GM18951 (cell line): Measurements from ENCODE around the gene TADA2A.
"Not testable (repeated sequence)": the region's sequence is repeated elsewhere in the genome, so short reads cannot be mapped to it uniquely, and the experiment has no call there.

Experiments
- POLR2A ChIP-seq: IDR thresholded peaks from 4 replicates; pipeline ENCODE4 v1.6.1; 2011; ENCODE audit warnings: mild to moderate bottlenecking; ENCODE audit not compliant: insufficient read length, insufficient read depth; ENCODE audit errors: extremely low read depth
- in situ Hi-C: fragments of 300-500 bp; cut with MboI; formaldehyde crosslinking; loops from one replicate; pipeline ENCODE4 v1.12.0; 2022; ENCODE audit warnings: low sequenced_read_pairs, mixed read lengths, inconsistent platforms; ENCODE audit not compliant: unreplicated experiment

TADA2A gene

GRCh38 chr17:37413875-37414519 is 7.3 kb downstream of the TADA2A start:
- TF ChIP-seq POLR2A = no peak
- in situ Hi-C loops = no loop called here

DNA sequence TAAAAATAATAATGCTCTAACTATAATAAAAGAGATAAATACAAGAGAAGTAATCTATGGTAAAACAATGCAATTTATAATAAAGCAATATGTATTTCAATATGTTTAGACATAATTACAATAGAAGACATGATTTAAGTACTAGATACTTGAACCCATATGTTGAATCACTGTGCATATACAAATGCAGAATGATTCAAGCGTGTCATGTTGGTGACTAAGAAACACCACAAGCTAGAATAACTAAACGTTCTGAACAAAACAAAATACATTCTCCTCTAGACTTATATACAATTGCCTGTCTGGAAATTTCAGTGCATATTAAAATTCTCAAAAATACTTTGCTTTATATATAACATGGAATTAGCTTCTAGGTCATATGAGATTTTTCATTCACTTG is 11.2 kb downstream of the TADA2A start:
- in situ Hi-C loops = no loop called here
- TF ChIP-seq POLR2A = no peak

DNA sequence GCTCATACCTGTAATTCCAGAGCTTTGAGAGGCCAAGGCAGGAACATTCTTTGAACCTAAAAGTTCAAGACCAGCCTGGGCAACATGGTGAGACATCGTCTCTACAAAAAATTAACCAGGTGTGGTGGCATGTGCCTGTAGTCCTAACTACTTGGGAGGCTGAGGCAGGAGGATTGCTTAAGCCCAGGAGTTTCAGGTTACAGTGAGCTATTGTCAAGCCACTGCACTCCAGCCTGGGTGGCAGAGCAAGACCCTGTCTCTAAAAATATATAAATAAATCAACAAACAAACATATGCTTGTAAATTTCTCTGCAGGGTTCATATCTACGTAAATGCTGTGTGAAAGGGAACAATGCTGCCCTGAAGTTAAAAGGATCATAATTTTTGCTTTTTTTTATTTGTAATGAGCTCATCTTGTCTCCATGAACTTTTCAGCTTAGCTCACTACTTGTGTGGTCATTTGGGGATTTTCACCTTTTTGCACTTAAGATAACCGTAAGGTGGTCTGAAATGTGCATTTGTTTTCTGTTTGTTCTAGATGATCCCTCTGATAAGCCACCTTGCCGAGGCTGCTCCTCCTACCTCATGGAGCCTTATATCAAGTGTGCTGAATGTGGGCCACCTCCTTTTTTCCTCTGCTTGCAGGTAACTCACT is 16.4 kb downstream of the TADA2A start:
- in situ Hi-C loops = no loop called here
- no peak for TF ChIP-seq POLR2A

DNA sequence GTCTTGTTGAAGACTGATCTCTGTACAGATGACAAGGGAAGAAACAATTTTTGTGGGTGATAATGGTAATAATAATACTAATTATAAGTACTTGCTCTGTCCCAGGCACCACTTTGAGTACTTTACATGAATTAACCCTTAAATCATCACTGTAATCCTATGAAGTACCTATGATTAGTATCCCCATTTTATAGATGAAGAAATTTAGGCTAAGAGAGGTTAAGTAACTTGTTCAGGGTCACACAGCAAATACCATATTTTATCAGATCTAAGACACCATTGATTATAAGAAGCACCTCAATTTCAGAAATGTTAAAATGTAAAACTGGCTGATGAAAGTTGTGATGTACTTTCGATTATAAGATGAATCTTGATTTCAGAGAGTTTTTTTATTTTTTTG is 18.6 kb downstream of the TADA2A start:
- in situ Hi-C loops = no loop called here
- TF ChIP-seq POLR2A = no peak

DNA sequence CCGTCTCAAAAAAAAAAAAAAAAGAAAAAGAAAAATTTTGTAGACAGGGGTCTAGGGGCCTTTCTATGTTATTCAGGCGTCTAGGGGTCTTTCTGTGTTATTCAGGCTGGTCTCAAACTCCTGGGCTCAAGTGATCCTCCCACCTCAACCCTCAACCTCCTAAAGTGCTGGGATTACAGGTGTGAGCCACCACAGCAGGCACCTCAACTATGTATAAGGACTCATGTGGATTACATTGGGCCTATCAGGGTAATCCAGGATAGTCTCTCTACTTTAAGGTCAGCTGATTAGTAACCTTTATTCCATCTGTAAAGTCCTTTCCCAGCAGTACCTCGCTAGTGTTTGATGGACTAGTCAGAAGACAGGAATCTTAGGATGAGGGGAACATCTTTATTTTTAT is 22.4 kb downstream of the TADA2A start:
- TF ChIP-seq POLR2A = no peak
- in situ Hi-C loops = no loop called here

- TF ChIP-seq POLR2A = no peak
- in situ Hi-C loops = no loop called here
Observed at GRCh38 chr17:37429453-37429852, 22.8 kb downstream of the TADA2A start.

DNA sequence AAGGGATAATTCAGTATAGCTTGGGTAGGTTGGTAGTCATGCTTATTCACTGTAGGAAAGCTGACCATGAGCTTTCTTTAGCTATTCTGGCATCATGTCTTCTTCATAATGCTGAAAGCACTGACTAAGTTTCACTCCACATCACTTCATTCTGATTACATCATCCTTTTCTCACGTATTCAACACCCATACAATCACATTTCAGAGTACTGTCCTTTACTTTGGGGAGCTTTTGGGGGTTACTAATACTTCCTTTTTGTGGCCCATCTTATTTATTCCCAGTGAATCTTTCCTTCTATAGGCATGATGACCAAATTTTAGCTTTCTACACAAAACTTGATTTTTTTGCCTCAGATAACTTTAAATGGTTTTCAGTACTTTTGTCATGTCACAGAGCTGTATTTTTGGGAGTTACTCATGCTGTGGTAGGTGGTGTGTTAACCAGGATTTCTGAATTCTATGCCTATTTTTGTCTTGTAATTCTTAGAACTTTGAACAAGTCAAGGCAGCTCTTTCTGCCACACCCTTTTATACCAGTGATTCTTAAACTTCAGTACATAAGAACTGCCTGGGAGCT is 23.5 kb downstream of the TADA2A start:
- in situ Hi-C loops = no loop called here
- TF ChIP-seq POLR2A = no peak

DNA sequence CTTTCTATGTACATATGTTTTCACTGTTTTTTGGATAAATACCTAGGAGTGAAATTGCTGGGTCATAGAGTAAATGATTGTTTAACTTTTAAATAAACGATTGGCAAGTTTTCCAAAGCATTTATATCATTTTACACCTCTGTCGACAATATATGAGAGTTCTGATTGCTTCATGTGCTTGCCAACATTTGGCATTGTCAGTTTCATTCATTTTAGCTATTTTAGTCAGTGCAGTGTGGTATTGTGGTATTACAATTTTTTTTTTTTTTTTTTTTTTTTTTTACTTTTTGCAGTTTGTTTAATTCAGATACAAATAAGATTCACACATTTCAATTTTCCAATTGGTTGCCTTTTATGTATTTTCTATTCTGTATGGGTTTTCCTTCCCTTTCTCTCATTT is 26.0 kb downstream of the TADA2A start:
- in situ Hi-C loops = no loop called here
- TF ChIP-seq POLR2A = no peak

DNA sequence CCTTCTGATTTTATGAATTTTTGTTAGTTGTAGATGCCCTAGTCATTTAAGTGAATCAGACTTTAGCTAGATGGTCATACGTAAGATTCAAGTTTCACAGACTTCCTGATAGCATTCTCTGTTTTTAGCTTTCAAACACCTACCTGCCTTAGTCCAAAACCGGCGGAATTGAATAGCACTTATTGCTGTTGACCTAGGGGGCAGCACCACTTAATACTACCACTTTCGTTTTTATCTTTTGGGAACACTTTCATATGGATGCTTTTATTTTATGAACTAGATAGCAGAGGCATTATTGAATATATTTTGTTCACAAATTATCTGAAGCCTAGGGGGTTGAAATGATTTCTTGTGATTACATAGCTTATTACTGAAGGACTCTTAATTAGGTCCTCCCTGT is 31.5 kb downstream of the TADA2A start:
- TF ChIP-seq POLR2A = no peak
- in situ Hi-C loops = no loop called here

DNA sequence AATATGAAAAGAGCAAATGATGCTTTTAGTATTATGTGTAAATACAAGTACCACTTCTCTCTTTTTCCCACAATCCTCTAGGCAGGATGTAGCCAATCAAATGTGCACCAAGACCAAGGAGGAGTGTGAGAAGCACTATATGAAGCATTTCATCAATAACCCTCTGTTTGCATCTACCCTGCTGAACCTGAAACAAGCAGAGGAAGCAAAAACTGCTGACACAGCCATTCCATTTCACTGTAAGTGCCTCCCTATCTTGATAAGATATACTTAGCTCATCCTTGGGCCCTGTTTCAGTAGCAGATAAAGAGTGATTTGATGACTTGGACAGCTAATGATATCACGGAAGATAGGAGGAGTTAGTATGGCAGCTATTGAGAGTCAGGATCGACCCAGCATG is 33.7 kb downstream of the TADA2A start:
- no peak for TF ChIP-seq POLR2A

DNA sequence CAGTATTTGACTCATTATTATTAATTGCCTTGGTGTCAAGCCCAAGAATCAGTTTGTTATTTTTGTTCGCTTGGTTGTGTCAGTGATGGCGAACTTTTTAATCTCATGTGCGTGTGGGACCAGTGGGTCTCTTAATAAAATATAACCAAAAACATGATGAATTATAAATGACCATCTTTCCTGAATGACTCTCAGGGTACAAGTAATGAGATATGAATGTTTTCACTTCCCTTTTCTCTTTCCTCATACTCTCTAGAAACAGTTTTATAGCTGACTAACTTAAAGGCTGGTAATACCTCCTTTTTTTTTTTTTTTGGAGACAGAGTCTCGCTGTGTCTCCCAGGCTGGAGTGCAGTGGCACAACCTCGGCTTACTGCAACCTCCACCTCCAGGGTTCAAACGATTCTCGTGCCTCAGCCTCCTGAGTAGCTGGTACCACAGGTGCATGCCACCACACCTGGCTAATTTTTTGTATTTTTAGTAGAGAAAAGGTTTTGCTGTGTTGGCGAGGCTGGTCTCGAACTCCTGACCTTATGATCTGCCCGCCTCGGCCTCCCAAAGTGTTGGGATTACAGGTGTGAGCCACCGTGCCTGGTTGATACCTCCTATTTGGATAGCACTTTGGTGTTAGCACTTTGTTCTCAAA is 34.8 kb downstream of the TADA2A start:
- in situ Hi-C loops = not testable (repeated sequence)

More for the DNA sequence above, 33.7 kb downstream of the TADA2A start:
- in situ Hi-C loops = no loop called here

DNA sequence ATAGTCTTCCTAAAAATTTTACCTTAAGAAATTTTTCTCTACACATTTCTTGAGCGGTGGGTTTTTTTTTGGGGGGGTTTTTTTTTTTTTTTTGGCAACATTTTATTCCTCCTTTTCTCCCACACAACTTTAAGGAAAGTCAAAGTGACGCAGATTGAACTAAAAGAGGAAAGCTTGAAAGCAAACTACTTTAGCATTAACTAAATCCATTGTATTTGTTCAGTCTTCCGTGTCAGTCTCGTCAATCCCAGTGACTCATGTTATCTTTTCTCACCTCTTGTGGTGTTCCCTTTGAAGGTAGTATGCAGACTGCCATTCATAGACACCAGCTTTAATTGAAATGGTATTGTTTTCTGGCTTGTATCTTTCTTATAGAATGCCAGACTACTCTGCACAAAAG is 39.3 kb downstream of the TADA2A start:
- no peak for TF ChIP-seq POLR2A
- in situ Hi-C loops = no loop called here

- no peak for TF ChIP-seq POLR2A
- in situ Hi-C loops = no loop called here
Observed at GRCh38 chr17:37447641-37448040, 41.0 kb downstream of the TADA2A start.

DNA sequence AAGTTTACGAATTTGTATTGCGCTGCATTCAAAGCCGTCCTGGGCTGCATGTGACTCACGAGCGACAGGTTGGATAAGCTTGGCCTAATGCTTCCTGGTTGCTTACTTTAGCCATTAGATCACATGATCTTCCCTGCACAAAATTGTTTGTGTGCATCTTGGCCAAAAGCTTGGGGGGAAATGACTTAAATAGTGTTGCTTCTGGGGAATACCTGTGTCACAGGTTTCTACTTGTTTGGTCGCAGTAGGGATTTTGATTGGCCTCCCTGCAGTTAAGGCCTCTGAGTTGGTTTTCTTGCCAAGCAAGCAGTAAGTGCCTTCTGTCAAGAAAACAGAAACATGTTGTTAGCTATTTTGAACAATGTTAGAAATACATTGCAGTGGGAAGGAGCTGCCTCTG is 43.4 kb downstream of the TADA2A start:
- in situ Hi-C loops = no loop called here
- TF ChIP-seq POLR2A = no peak

GRCh38 chr17:37457801-37458200 is 51.1 kb downstream of the TADA2A start:
- in situ Hi-C loops = not testable (repeated sequence)
